ENCODE measurements around the gene APOA4. TPM values are rescaled to one million over a fixed set of nuclear protein-coding genes. Genes with fewer than 3 reads are reported as not detected.

Gene APOA4
- total and polyA plus RNA-seq, 2 of the 13 experiments (the other 11 are each of a cell fraction or from before 2014, with no cell fraction given): 3.8 to 7.2 TPM

GRCh38 chr11:116828632-116829524, 5.8 kb upstream of the APOA4 start (continued):
- TF ChIP-seq ZNF562 (CRISPR knock-in tag; IDR thresholded peaks at IDR 0.05; ENCODE audit: borderline replicate concordance): no peak
- 0 out of 2 replicates have a peak, but pooled peaks have one; percentile 65 for TF ChIP-seq ZNF318 (CRISPR knock-in tag; IDR thresholded peaks at IDR 0.05)
- TF ChIP-seq, protein P1, sequence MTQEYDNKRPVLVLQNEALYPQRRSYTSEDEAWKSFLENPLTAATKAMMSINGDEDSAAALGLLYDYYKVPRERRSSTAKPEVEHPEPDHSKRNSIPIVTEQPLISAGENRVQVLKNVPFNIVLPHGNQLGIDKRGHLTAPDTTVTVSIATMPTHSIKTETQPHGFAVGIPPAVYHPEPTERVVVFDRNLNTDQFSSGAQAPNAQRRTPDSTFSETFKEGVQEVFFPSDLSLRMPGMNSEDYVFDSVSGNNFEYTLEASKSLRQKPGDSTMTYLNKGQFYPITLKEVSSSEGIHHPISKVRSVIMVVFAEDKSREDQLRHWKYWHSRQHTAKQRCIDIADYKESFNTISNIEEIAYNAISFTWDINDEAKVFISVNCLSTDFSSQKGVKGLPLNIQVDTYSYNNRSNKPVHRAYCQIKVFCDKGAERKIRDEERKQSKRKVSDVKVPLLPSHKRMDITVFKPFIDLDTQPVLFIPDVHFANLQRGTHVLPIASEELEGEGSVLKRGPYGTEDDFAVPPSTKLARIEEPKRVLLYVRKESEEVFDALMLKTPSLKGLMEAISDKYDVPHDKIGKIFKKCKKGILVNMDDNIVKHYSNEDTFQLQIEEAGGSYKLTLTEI (CRISPR knock-in tag; conservative IDR thresholded peaks at IDR 0.05): no peak
- TF ChIP-seq ZNF503 (CRISPR knock-in tag; IDR thresholded peaks at IDR 0.05): peak; percentile 86; the same call in 1 of the 2 replicates
- TF ChIP-seq ZNF124 (CRISPR knock-in tag; IDR thresholded peaks at IDR 0.05): no peak; the same call in 1 of the 2 replicates
- TF ChIP-seq ZNF746 (CRISPR knock-in tag; IDR thresholded peaks at IDR 0.05): peak; percentile 88
- no peak for TF ChIP-seq ZBTB1 (CRISPR knock-in tag; IDR thresholded peaks at IDR 0.05; ENCODE audit: borderline replicate concordance)
- TF ChIP-seq, protein P2, sequence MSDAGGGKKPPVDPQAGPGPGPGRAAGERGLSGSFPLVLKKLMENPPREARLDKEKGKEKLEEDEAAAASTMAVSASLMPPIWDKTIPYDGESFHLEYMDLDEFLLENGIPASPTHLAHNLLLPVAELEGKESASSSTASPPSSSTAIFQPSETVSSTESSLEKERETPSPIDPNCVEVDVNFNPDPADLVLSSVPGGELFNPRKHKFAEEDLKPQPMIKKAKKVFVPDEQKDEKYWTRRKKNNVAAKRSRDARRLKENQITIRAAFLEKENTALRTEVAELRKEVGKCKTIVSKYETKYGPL (CRISPR knock-in tag; IDR thresholded peaks at IDR 0.05): no peak
- no peak for TF ChIP-seq HNRNPH1 (optimal IDR thresholded peaks at IDR 0.05; ENCODE audit: low read depth, low read length)
- TF ChIP-seq ZNF672 (CRISPR knock-in tag; IDR thresholded peaks at IDR 0.05): no peak
- no peak for TF ChIP-seq CEBPB (IDR thresholded peaks at IDR 0.05; ENCODE audit: borderline replicate concordance, low read depth, low read length)
- no peak for TF ChIP-seq EZH2 (conservative IDR thresholded peaks at IDR 0.05; ENCODE audit: low read depth, low read length)
- TF ChIP-seq HNF4G (IDR thresholded peaks at IDR 0.05; ENCODE audit: borderline replicate concordance, low read depth, low read length): peak; percentile 97
- peak; percentile 97 for TF ChIP-seq HNF4G (CRISPR knock-in tag; IDR thresholded peaks at IDR 0.05; ENCODE audit: borderline replicate concordance, low read depth)
- TF ChIP-seq RCOR2 (CRISPR knock-in tag; IDR thresholded peaks at IDR 0.05): peak; percentile 43; the same call in 1 of the 2 replicates
- TF ChIP-seq MEIS1 (CRISPR knock-in tag; IDR thresholded peaks at IDR 0.05; ENCODE audit: borderline replicate concordance): no peak; the same call in 1 of the 2 replicates

Measured in HepG2 (cell line).